HG03558 (cell line): ENCODE measurements around the gene MATN3.
"Not testable (repeated sequence)": the region's sequence is repeated elsewhere in the genome, so short reads cannot be mapped to it uniquely, and the experiment has no call there.

Source experiments
- ATAC-seq: cut with Tn5 transposase; IDR thresholded peaks from one replicate; pipeline ENCODE4 v1.9.1; 2021; ENCODE audit warnings: moderate number of reproducible peaks; ENCODE audit not compliant: unreplicated experiment; ENCODE audit errors: extremely low read depth

MATN3 gene, protein sequence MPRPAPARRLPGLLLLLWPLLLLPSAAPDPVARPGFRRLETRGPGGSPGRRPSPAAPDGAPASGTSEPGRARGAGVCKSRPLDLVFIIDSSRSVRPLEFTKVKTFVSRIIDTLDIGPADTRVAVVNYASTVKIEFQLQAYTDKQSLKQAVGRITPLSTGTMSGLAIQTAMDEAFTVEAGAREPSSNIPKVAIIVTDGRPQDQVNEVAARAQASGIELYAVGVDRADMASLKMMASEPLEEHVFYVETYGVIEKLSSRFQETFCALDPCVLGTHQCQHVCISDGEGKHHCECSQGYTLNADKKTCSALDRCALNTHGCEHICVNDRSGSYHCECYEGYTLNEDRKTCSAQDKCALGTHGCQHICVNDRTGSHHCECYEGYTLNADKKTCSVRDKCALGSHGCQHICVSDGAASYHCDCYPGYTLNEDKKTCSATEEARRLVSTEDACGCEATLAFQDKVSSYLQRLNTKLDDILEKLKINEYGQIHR

DNA sequence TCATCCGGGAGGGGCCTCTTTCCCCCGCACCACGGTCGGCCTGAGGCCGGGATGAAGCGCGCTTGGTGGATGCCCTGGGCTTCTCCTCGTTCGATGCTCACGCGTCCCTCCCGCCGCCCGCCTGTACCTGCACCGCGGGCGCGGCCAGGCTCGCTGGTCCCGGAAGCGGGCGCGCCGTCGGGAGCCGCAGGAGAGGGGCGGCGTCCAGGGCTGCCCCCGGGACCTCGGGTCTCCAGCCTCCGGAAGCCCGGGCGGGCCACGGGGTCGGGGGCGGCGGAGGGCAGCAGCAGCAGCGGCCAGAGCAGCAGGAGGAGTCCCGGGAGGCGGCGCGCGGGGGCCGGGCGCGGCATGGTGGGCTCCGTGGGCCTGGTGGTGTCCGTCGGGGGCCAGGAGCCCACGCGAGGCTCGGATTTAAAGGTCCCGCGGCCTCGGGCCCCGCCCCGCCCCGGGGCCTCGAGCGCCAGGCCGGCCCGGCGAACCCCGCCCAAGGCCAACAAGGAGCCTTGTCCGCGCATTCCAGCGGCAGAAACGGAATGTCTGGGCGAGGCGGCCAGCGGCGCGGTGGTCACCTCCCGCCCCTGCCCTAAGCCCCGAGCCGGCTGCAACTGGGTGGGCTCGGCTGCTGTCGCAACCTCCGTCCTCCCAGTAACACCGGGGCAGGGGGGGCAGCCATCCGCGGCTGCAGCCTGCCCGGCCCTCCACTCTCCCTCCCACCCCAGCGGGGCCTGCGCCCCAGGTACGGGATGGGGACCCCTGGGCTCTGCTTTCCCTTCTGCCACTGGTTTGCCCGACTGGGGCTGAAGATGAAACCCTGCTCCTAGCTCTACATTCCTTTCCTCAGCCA, at the start of gene MATN3:
Gene MATN3 (minus strand): TSS at position 387 of the 844 bp plus-strand sequence. CDS start 37 bp downstream, at position 350.
- ATAC-seq: no peak

DNA sequence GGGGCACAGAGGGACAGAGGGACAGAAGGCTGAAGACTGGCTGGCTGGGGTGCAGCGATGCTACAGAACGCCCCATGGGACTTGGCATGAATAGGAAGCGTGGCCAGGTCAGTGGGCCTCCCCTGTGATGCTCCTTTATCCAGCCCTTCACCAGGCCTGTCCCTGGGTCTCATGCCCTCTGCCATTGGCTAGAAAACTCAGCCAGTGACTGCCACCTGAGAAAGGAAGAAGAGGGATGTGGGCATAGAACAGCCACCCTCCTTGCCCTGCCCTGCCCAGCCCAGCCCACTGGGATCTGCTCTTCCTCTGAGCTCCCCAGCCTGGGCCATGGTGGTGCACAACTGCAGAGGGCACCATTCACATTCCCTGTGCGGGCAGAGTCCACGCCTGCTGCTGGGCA, 49.5 kb upstream of the MATN3 start:
- ATAC-seq: no peak

DNA sequence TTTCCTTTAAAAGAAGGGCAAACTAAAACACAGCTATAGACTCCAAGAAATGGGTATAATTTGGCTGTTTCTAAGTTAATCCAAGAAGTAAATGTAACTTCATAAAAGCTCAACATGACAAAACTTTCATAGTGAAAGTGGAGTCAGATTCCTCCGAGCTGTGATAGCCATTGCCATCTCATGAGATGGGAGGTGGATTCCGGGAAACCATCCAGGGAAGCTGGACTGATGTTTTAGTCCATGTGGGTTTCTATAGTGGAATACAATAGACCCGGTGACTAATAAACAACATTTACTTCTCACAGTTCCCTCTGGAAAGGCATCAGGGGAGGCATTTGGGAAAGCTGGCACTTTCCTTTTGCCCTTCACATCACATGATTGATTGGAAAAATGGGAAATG, 49.0 kb upstream of the MATN3 start:
- no peak for ATAC-seq

DNA sequence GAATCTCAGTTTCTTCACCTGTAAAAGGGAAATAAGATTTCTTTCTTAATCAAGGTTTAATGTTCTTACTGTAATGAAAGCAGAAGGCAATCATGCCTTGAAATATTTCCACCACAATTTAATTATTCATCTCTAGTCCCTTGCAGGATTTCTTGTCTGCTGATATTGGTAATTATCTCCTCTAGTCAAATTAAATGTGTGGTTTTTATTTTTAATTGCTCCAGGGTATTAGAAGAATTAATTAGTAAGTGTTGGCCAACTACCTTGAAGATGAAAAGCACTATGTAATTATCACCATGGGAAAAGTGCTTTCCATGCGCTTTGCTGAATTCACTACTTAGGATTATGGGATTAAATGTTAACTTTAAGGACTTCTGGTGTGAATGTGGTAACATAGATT, 47.6 kb upstream of the MATN3 start:
- no peak for ATAC-seq

DNA sequence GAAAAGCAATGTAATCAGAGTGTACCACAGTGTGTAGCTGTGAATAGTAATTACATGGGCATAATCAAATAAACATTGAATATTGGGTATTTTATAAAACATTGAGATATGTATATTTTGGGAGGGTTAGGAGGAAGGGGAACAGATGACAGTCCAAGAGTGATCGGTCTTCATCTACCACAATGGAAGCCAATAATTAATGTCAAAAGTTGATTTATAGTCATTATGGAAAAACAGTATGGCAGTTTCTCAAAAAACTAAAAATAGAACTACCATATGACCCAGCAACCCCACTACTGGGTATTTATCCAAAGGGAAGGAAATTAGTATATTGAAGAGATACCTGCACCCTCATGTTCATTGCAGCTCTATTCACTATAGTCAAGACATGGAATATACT, 44.8 kb upstream of the MATN3 start:
- no peak for ATAC-seq

DNA sequence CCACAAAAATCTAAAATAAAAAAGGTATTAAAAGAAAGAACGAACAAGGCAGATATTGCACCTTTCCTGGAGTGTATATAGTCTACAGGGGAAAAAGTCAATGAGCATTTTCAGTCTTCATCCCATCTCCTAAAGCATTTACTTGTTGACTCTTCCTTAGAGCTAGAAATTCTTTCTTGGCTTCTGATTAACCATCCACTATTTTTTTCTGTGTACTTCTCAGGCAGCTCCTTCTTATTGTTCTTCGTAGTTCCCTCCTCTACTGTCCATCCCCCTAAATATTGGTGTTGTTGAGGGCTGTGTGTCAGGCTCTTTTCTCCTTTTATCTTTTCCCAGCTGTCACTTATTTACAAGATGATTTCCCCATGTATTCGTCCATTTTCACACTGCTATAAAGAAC, 42.5 kb upstream of the MATN3 start:
- no peak for ATAC-seq

DNA sequence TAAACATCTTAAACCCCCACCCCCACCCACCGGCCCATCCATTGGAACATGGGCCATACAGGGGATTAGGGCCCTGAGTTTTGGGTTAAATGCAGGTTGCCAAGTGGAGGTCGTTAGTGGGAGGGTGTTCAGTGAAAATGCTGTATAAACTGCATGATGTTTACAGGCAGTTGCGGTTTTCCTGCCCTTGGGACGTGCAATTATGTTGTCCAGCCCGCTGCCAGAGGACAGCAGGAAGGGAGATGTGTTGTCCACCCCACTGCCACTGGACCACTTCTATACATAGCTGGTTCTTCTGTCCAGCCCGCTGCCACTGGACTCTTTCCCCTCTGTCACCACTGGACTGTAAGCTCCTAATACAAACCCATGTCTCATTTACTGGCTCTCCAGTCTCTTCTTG, 41.7 kb upstream of the MATN3 start:
- ATAC-seq: no peak

DNA sequence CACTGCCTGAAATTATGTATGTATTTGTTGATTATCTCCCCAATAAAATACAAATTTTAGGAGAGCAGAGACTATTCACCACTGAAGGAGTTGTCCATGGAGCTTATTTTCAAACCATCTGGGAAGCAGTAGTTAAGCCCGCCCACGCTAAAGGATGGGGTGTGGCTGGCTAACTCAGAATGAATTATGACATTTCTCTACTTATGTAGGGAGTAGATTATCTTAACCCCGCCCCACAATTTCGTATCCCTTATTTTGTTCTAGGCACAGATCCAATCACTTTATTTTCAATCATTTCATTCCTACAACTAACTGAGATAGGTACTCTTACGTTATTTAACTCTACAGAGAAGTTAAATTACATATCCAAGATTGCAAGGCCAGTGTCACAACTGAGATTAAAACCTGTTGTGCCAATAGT, 40.4 kb upstream of the MATN3 start:
- no peak for ATAC-seq

DNA sequence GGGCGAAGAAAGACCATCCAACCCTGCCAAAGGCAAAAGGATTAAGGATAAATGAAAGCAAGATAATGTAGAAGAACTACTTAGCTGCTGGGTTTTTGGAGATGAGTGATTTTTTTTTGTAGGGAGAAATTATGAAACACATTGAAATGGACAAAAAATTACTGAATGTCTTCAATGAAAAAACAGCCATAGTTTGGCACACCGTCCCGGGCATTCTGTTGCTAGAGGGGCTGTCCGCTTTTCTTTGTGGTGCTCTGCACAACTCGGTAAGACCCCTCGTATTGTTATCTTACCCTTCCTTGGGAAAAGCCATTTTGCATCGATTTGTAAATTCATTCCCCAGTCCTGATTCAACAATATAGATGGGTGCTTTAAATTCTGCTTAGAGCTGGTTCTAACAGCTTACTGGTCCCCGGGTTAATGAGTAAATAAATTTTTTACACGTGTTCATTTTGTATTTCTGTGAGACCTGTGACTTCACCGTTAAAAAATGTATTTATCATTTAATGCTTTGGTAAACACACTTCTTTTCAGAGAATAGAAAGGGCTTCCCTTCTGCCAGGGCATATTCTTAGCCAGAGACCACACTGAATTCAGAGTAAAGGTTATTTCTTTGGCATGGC, 39.9 kb upstream of the MATN3 start:
- ATAC-seq: no peak

DNA sequence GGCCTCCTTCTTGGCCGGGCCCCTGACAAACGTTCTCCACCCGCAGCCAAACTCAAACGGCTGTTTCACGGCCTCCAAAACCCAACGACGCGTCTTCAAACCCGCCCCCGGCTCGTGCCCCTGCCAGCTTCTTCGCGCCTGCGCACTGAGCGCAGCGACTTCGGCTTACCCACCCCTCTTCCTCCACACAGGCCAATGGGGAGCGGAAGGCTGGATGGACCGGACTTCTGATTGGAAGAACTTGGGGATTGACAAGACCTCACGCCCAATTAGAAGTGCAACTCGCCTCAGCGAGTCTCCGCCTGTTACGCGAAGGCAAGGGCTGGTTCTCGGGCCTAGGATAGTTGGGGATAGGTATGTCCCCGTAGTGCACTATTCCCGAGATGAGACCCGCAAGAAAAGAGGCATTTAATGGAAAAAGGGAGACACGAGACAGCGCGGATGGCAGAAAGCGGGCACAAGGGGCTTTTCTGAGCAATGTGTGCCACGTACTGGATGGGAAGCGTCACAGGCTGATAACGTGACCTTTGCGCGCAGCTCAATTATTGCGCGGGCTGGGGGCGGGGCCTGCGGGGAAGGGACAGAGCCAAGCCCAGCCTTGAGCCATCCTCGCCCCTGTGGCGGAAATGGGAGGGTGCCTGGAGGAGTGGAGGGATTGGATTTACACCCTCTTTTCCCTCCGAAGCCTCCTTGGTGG, 39.2 kb upstream of the MATN3 start, which contains the start of gene LAPTM4A:
Gene LAPTM4A (minus strand): TSS at position 97 of the 697 bp plus-strand sequence. CDS start 108 bp downstream, outside the sequence.
- ATAC-seq: peak; percentile 90

DNA sequence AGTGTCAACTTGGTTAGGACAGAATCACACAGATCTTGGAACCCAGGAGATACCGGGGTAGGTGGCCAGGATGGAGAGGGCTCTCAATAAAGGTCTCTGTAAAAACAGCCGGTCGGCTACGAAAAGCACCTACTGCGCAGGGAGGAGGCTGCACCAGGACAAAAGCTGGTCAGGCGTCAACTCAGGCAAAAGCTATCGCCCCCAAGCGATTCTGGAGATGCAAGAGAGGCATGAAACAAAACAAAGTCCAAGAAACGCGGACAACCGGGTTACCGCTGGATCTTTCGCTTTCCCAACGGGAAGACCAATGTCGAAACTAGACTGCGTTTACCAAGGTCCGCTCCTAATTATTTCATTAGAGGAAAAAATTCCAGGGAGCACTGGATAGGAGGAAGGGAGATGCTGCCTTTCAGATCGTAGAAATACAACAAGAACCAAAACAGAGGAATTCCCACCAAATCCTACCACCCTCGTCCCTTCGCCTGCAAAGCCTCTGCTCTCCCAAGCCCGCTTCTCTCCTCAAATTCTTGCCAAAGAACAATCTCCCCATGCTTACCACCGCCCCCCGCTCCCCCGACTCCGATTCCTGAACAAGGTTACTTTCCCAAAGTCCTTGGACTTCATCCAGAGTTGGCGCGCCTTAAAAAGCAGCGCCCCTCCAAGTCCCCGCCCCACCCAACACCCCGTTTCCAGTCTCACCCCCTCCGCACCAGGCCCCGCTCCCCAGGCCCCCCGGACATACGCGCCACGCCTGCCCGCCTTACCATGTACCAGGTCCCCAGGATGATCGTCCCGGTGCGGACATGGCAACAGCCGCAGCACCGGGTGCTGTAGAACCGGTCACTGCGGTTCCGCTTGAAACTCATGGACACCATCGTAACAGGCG, 38.4 kb upstream of the MATN3 start:
- no peak for ATAC-seq

DNA sequence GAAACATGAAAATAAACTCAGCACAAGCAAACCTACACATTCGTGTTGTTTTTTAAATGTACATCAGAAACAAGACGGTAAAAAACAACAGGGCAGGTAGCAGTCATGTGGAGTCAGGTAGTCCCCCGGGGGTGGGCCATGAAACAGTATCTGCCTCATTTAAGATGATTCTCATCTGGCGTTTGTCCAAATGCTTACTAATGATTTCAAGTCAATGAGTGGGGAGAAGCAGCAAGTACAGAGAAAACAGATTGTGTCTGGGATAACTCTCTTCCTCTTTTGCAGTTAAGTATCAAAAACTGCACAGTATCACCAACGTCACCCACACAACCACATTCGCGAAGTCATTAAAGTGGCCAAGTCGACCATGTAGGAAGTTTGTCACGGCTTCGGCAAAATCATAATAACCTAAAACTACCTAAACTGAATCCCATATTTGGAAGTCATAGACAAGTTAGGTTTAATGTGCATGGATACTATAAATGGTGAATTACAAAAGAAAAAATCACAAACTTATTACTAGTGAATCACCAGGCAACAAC, 37.7 kb upstream of the MATN3 start:
- no peak for ATAC-seq

DNA sequence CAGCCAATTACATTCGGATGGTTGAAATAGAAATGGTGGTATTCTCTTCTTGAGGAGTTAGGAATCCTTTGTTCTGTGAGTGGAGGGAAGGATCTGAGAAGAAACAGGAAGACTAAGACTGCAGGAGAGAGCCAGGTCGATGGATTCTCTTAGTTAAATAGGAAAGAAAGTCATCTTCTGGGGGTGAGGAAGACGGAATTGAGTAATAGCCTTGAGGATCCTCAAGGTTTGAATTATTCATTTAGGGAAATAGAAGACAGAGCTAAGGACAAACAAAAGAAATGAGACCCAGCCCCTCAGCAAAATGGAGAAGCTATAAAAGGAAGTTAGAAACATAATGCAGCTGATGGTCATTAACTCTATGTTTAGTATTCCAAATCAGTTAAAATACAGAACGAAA, 37.2 kb upstream of the MATN3 start:
- ATAC-seq: no peak

DNA sequence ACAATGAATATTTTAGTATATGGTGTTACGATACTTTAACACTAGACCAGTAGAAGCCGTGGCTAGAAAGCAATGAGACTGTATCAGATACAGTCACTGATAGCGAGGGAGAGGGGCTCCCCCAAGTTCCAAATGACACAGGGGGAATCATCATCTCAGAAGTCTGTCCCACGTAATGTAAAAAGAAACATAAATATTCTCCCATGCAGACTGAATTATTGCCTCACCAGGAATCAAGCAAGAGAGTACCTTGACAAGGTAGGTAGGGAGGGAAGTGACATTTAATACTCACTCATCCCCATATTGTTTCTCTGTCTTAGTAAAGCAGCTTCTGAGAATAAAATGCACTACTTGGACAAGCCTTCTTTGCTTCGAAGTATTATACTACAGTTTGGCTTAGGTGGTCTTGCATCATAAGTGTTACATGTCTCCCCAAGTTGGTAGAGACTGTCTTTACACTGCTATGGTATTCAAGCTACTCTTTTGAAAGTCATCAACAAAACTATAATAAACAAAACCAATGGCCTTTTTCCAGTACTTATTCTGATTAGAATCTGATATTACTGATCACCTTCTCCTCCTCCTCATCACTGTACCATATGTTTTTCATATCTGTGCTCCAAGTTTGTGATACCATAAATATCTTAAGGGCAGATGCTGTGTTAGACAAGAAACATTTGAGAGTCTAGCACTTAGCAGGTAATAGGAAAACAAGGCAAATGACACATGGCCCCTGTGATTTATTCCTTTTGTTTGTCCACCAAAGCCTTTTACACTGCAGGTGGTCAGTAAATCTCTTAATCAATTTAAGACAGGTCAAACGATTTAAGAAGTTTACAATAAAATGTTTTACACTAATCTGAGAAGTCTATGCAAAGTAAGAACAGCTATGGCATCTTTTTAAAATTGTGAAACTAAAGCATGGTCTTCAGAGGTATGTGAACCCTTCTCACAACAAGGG, 36.3 kb upstream of the MATN3 start:
- ATAC-seq: no peak

DNA sequence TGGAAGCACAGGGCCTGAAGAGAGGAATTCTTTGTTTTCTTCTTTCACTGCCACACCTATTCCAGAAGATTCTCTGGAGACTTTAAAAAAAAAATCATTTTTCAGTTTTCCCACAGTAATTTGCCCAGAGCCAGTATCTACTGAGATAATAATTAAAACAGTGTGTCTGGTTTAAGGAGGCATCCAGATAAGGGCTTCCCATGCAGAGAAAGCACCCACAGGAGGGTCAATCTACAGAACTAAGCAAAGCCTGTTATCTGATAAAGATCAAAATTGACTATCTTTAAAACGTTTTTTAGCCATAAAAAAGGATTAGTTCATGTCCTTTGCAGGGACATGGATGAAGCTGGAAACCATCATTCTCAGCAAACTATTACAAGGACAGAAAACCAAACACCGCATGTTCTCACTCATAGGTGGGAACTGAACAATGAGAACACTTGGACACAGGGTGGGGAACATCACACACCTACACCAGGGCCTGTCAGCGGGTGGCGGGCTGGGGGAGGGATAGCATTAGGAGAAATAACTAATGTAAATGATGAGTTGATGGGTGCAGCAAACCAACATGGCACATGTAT, 33.3 kb upstream of the MATN3 start:
- not testable (repeated sequence) for ATAC-seq

DNA sequence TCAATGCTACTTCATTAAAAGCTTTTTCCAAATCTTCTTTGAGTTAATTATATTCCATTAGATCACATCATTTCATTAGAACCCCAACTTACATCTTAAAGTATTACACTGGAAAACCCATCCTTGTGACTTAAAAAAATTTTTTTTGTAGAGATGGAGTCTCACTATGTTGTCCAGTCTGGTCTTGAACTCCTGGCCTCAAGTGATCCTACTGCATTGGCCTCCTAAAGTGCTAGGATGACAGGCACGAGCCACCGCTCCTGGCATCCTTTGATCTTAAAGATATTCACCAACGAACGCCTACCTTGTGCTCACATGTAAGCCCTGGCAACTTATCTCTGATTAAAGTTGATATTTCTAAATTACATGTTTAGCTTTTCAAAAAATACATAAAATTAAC, 32.3 kb upstream of the MATN3 start:
- ATAC-seq: no peak

DNA sequence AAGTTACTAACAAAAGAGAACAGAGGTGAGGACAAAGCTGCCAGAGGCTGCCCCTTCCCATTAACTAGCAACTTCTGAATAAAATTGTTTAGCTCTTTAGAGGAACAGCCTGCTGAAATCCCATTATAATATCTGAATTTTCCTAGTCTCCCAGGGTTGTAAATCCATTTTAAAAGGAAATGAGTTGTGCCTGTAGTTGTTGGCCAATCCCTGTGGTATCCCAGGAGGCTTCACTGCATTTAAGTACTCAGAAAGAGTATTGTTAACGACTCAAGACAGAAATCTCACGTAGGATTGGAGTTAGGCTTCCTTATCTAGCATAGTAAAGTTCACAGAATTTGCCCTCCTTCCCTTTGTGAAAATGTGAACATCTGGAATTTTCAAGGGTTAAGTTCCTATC, 30.1 kb upstream of the MATN3 start:
- no peak for ATAC-seq
